Activated CD4-positive, alpha-beta T cell treated with anti-CD3 and anti-CD28 coated beads, Interleukin-10, Interleukin-2, amounts not matched to agents 100 ng/mL and 50 ng/mL, durations not matched to agents 16 hours and 8 hours (primary cell): ENCODE measurements around the gene SOX6.
"Not testable (repeated sequence)": the region's sequence is repeated elsewhere in the genome, so short reads cannot be mapped to it uniquely, and the experiment has no call there.

ENCODE experiments used
- DNase-seq: peaks from one replicate; pipeline ENCODE4 v3.0.0-alpha.2; 2020

SOX6 gene

GRCh38 chr11:16087886-16088285 lies 268.5 kb downstream of the SOX6 start:
- DNase-seq, result no peak

DNA sequence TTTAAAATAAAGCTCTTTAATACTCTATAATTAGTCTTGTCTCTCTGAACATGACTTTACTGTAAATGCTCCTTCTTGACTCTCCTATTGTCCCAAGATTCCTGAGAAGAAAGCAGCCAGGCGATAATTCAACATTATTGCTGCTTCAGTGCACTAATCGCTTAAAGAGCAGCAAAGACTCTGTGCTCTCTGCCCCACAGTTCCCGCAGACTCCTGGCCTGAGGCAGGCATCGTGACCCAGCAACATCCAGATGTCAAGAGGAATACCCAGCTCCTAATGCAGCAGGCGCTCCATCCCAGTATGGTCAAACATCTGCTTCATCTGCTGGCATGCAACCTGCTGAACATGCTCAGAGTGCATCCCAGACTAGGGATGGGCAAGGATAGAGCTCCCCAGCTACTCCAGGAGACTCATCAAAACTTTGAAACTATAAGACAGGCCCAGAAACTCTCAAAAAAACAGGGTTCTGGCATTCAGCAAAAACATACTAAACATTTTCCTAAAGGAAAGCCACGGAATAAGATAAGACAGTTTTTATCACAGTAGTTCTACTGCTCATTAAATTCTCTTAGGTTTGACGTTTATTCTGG lies 270.0 kb downstream of the SOX6 start:
- no peak for DNase-seq

DNA sequence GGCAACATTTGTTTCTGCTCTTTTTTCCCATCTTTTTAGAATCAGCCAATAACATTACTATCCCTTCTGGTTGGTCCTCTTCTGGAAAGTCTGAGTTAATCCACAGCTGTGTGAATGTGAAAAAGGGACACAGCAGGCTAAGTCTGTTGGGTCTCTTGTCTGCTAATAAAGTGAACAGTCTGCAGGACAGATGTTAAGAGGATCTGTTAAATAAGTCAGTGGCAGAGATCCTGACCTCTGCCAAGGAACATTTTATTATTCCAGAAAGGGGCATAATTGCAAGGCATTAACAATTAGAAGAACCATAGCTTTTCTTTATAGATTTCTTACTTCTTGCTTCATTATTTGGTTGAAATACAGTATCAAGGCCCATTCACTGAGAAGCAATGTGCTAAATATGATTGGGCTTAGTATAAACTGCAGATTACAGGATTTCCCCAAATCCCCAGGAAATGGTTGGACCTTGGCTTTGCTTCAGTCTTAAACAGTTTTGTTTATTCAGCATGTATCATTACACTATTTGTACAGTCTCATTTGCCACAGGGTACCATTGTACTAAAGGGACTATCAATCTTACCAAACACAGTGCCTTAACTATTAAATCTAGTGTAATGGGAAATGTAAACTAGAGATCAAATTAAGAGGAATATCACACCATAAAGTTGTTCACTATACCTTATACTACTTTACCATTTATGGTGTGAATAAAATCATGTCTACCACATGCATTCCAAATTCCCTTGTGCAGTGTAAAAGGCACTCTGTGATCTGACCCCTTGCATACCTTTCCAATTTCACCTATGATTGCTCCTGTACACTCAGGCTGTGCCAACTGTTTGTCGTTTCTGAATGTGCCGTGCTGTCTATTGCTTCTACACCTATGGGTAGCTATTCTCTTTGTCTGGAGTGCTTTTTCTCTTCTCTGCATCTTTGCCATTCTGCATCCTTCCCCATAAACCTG lies 274.0 kb downstream of the SOX6 start:
- no peak for DNase-seq

- no peak for DNase-seq
Observed at GRCh38 chr11:16081382-16082094, 274.8 kb downstream of the SOX6 start.

GRCh38 chr11:16080688-16081381 lies 275.5 kb downstream of the SOX6 start:
- no peak for DNase-seq

- DNase-seq, result no peak
Observed at GRCh38 chr11:16078936-16079335, 277.4 kb downstream of the SOX6 start.

DNA sequence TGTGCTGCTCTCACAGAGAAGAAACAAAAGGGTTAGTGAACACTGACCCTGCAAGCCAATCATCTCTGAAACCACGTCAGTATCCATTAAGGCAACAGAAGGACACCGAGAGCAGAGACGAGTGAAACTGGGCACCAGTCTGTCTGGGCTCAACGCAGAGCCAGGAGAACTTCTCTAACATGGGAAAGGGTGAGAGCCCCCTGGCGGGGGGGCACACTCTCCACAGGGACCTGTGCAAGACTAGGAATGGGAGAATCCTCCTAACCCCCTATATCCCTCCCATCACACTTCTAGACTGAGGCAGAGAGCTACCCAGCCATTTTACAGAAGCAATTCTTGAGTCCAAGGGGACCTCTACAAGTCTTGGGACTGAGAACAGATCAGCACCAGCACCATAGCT lies 285.8 kb downstream of the SOX6 start:
- no peak for DNase-seq

DNA sequence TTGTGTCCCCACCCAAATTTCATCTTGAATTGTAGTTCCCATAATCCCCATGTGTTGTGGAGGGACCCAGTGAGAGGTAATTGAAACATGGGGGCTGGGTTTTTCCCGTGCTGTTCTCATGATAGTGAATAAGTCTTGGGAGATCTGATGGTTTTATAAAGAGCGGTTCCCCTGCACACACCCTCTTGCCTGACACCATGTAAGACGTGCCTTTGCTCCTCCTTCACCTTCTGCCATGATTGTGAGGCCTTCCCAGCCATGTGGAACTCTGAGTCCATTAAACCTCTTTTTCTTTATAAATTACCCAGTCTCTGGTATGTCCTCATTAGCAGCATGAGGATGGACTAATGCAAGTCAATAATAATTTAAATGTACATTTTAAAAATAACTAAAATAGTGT lies 289.1 kb downstream of the SOX6 start:
- DNase-seq, result not testable (repeated sequence)

- DNase-seq, result no peak
Observed at GRCh38 chr11:16059332-16059731, 297.0 kb downstream of the SOX6 start.

GRCh38 chr11:16058671-16059070 lies 297.7 kb downstream of the SOX6 start:
- DNase-seq, result no peak

GRCh38 chr11:16052750-16053149 lies 303.6 kb downstream of the SOX6 start:
- no peak for DNase-seq

GRCh38 chr11:16049611-16050010 lies 306.7 kb downstream of the SOX6 start:
- no peak for DNase-seq

GRCh38 chr11:16047073-16047472 lies 309.3 kb downstream of the SOX6 start:
- no peak for DNase-seq

- DNase-seq, result no peak
Observed at GRCh38 chr11:16043617-16044016, 312.7 kb downstream of the SOX6 start.

- DNase-seq, result no peak
Observed at GRCh38 chr11:16041207-16041606, 315.1 kb downstream of the SOX6 start.

DNA sequence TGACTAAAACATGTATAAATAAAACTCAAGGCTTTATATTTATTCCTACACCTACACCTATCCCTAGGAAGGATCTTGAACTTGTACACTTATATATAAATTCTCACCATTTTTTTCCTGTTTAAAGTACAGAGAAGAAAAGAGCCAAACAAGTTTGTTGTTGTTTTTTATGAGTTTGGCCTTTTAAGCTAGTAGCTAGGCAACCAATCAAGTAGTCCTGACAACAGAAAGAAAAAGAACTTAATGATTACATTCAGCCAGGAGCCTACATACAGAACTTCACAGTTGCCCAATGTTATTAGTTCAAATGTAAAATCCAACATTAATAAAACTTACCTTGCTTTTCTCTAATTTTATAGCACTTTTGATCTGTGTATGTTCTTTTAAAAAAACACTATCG lies 316.2 kb downstream of the SOX6 start:
- DNase-seq, result no peak

DNA sequence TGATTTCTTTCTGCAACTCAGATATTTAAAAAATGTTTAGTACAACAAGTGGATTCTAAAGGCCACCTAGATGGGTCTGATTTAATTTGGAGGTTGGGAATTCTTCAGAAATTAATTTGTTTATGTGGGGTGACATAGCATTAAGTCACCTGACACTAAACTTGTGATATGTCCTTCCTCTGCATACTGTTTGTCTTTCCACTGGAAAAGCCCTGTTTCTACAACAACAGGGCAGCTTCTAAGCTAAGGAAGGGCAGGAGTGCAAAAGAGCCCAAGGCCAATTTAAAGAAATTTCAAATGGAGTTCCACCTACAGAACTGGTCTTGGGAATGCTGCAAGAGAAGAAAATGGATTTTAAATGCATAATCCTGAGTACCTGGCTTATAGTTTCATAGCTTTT lies 319.2 kb downstream of the SOX6 start:
- DNase-seq, result no peak

DNA sequence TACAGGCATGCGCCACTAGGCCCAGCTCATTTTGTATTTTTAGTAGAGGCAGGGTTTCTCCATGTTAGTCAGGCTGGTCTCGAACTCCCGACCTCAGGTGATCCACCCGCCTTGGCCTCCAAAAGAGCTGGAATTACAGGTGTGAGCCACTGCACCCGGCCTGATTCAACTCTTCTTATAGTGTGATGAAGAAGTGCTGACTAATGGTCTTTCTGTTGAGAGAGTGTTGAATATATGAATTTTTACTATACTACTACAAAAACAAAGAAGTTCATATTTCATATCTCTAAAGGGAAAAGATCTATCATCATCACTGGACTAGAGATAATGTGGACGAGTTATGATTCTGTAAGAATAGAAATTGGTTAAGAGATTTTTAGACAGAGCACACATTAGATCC lies 320.1 kb downstream of the SOX6 start:
- no peak for DNase-seq

DNA sequence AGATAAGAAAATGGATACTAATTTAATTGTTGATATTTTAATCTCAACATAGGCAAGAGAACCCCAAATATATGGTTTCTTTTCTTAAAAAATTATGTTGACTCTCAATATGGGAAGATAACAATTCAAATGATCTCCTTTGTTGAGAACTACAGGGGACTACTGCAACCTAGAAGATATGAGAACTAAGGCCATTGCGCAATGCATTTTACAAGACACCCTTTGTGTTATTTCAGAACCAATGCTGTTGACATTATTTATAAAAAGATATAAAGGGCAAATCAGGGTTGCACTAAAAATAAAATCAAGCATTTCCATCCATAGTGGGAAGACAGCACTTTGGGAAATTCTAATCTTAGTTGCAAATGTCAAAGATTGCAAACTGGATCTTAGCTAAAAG lies 322.3 kb downstream of the SOX6 start:
- DNase-seq, result no peak

GRCh38 chr11:16032974-16033373 lies 323.4 kb downstream of the SOX6 start:
- no peak for DNase-seq

- DNase-seq, result no peak
Observed at GRCh38 chr11:16031210-16031609, 325.1 kb downstream of the SOX6 start.

DNA sequence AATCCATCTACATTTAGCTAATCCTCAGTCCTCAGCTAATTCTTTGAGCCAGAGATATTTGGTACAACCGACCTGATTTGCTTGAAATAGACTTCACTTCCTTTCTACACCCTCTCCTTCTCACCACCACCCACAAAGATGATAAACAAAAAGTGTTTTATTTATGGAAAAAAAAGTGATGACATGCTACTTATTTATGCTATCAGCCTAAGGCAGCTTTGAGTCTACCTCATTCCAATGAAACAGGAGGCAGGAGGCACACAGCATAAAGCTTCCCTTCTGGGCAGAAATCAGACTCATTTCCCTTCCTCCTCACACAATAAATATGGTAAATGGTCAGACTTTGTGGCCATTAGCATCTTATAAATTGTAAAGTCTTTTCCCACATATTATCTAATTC lies 325.7 kb downstream of the SOX6 start:
- no peak for DNase-seq

DNA sequence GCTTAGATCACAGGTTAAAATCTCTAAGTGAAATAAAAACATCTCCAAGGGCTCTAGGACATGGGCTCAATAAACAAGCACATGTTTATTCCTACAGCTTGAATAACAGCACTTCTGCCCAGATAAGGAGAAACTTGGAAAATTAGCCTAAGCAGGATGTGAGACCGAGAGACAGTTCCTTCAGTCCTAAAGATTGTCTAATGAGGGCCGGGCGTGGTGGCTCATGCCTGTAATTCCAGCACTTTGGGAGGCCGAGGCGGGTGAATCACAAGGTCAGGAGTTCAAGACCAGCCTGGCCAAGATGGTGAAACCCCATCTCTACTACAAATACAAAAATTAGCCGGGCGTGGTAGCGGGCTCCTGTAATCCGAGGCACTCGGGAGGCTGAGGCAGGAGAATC lies 327.2 kb downstream of the SOX6 start:
- not testable (repeated sequence) for DNase-seq
